B cell (primary cell): ENCODE measurements around the gene LONP1. TPM values are rescaled to one million over a fixed set of nuclear protein-coding genes. Genes with fewer than 3 reads are reported as not detected.

Experiments used
- ATAC-seq: fragments of 200-7000 bp; cut with Tn5 transposase; one replicate; pipeline ENCODE4 v1.10.0; 2021; ENCODE audit warnings: low read depth, mild to moderate bottlenecking, moderate number of reproducible peaks, moderate library complexity
- CTCF ChIA-PET: fragments of 350-600 bp; sonication (Branson Sonifier 250); formaldehyde crosslinking; loops from one replicate; lab custom pipeline; 2021; ENCODE audit warnings: antibody characterized with exemption, inconsistent platforms; lab: Charles Lee
- POLR2A ChIA-PET: fragments of 350-600 bp; sonication (Branson Sonifier 250); formaldehyde crosslinking; loops from one replicate; lab custom pipeline; 2021; ENCODE audit warnings: antibody characterized with exemption; lab: Charles Lee
- DNase-seq: peaks from one replicate; pipeline ENCODE4 v3.0.0; 2013
- H2AFZ ChIP-seq: 2 replicates; pipeline ENCODE4 v1.6.1; 2012; ENCODE audit warnings: mild to moderate bottlenecking, low read depth, low read length; ENCODE audit not compliant: insufficient read depth, poor library complexity, severe bottlenecking
- H3K27ac ChIP-seq, 2 donors: 1 replicate in 1 of 2; 2 replicates in 1 of 2; pipeline ENCODE4 v1.5.1; 2012 to 2013; ENCODE audit warnings: low read length in 2 of 2, mild to moderate bottlenecking in 2 of 2, moderate library complexity in 1 of 2
- H3K27me3 ChIP-seq, 4 experiments: fragments of 200-600 bp in 1 of 4; sonication (generic) in 1 of 4; replicated peaks in 1 of 4; 1 replicate in 2 of 4; 2 replicates in 2 of 4; pipeline versions ENCODE4 v1.6.1 to v1.7.0; 2013 to 2016; ENCODE audit warnings: low read length in 3 of 4, mild to moderate bottlenecking in 2 of 4, mixed read lengths in 1 of 4, moderate library complexity in 1 of 4; ENCODE audit not compliant: insufficient read depth in 4 of 4, control insufficient read depth in 3 of 4; ENCODE audit errors: control extremely low read depth in 1 of 4
- H3K36me3 ChIP-seq, 2 experiments: replicated peaks in 1 of 2; 1 replicate in 1 of 2; 2 replicates in 1 of 2; pipeline versions ENCODE4 v1.6.1 to v1.7.1; 2013; ENCODE audit warnings: low read length in 1 of 2; ENCODE audit not compliant: insufficient read depth in 2 of 2, control insufficient read depth in 1 of 2; ENCODE audit errors: control extremely low read depth in 1 of 2, extremely low read depth in 1 of 2
- H3K4me1 ChIP-seq, 2 donors: fragments of 200-600 bp in 1 of 2; sonication (generic) in 1 of 2; 1 replicate in 1 of 2; 2 replicates in 1 of 2; pipeline versions ENCODE4 v1.5.1 to v1.6.1; 2013 to 2017; ENCODE audit warnings: low read length in 2 of 2; ENCODE audit not compliant: control insufficient read depth in 2 of 2, insufficient read depth in 2 of 2
- H3K4me2 ChIP-seq: replicated peaks from 2 replicates; pipeline ENCODE3; 2012; ENCODE audit warnings: mild to moderate bottlenecking, low read depth, low read length; ENCODE audit not compliant: poor library complexity, severe bottlenecking
- H3K4me3 ChIP-seq, 5 experiments: fragments of 200-600 bp in 1 of 5; sonication (generic) in 1 of 5; 1 replicate in 3 of 5; 2 replicates in 2 of 5; pipeline versions ENCODE4 v1.5.1 to v1.7.0; 2011 to 2016; ENCODE audit warnings: low read length in 4 of 5, mild to moderate bottlenecking in 4 of 5, low read depth in 2 of 5, control low read depth in 1 of 5, moderate library complexity in 1 of 5; ENCODE audit not compliant: insufficient read depth in 1 of 5; ENCODE audit errors: control extremely low read depth in 1 of 5, extremely low read depth in 1 of 5
- H3K79me2 ChIP-seq: fragments of 200-600 bp; sonication (generic); one replicate; pipeline ENCODE4 v1.6.0; 2016; ENCODE audit warnings: low read length; ENCODE audit not compliant: control insufficient read depth, insufficient read depth
- H3K9ac ChIP-seq: fragments of 200-600 bp; sonication (generic); 2 replicates; pipeline ENCODE4 v1.6.1; 2017; ENCODE audit warnings: mild to moderate bottlenecking, low read length, moderate library complexity
- H3K9me3 ChIP-seq, 3 donors: one replicate each; pipeline versions ENCODE4 v1.6.1 to v1.7.1; 2013; ENCODE audit warnings: low read length in 2 of 3; ENCODE audit not compliant: control insufficient read depth in 2 of 3, insufficient read depth in 1 of 3; ENCODE audit errors: control extremely low read depth in 1 of 3
- H4K20me1 ChIP-seq: 2 replicates; pipeline ENCODE4 v1.6.0; 2012; ENCODE audit warnings: mild to moderate bottlenecking, low read length; ENCODE audit not compliant: insufficient read depth, control insufficient read depth, poor library complexity, severe bottlenecking
- H3K27ac Mint-ChIP-seq: one replicate; pipeline ENCODE4 v1.8.0; 2021; ENCODE audit warnings: mixed read lengths
- H3K27me3 Mint-ChIP-seq: one replicate; pipeline ENCODE4 v1.8.0; 2021; ENCODE audit warnings: mixed read lengths
- H3K4me1 Mint-ChIP-seq: one replicate; pipeline ENCODE4 v1.8.0; 2021; ENCODE audit warnings: mixed read lengths
- H3K4me3 Mint-ChIP-seq: one replicate; pipeline ENCODE4 v1.8.0; 2021; ENCODE audit warnings: mixed read lengths
- H3K9me3 Mint-ChIP-seq: one replicate; pipeline ENCODE4 v1.8.0; 2022; ENCODE audit warnings: mixed read lengths; ENCODE audit not compliant: insufficient read depth
- EZH2 ChIP-seq: IDR thresholded peaks from 2 replicates; pipeline ENCODE4 v1.6.1; 2012; ENCODE audit warnings: borderline replicate concordance, low read depth, mild to moderate bottlenecking, moderate library complexity, low read length; ENCODE audit not compliant: insufficient read depth, poor library complexity, severe bottlenecking
- WGBS: methylation state at CpG from one replicate; pipeline ENCODE4 v1.1.5; 2013; ENCODE audit warnings: missing lambda C conversion rate; ENCODE audit not compliant: insufficient coverage; 5-methylcytosine and 5-hydroxymethylcytosine counted together
- intact Hi-C: fragments of 100-400 bp; cut with micrococcal nuclease; formaldehyde crosslinking; loops from one replicate; pipeline ENCODE4 v1.10.0; 2022
- polyA plus RNA-seq: library from polyadenylated mRNA; depleted of rRNA; stranded (reverse); fragments of >200 nt; gene quantifications from 2 replicates; pipeline ENCODE4 v1.2.3, GENCODE V29; 2012
- total RNA-seq, 2 donors: library from RNA; stranded (reverse); fragments of 120-200 nt in 1 of 2; gene quantifications; 1 replicate in 1 of 2; 2 replicates in 1 of 2; pipeline versions ENCODE4 v1.2.3 to v1.2.4, GENCODE V29; 2013 to 2022
- TF ChIP-seq, protein P1 (sequence below): fragments of 200-600 bp; IDR thresholded peaks from one replicate; pipeline ENCODE4 v1.8.0; 2022; ENCODE audit warnings: antibody characterized with exemption, mild to moderate bottlenecking

The LONP1 gene
- total and polyA plus RNA-seq, 2 donors (not counting 1 experiment from before 2014, with no cell fraction given), result 60.1 to 67.2 TPM

DNA sequence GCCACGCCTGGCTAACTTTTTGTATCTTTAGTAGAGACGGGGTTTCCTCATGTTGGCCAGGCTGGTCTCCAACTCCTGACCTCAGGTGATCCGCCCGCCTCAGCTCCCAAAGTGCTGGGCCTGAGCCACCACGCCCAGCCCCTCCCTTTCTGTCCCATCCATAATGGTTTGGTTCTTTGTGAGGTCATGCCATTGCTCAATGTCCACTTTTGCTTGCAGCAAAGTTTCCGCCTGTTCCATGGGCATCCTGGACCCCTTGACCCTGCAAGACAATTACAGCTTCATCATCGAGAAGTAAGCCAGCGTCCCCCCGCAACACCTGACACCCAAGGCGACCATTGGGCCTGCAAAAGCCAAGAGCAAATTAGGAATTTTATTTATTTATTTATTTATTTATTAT, 48.0 kb upstream of the LONP1 start:
- no peaks in the 10 kb centered on the region for H3K27me3 Mint-ChIP-seq
- Histone ChIP-seq H4K20me1 (no peaks in the 10 kb centered on the region), H3K4me2 (no peak overlapping the region), H3K79me2 (no peaks in the 10 kb centered on the region), H3K4me3 (no peak overlapping the region), H3K4me1 (no peaks in the 10 kb centered on the region), H3K36me3 (no peaks in the 10 kb centered on the region), H3K27me3 (no peaks in the 10 kb centered on the region), H3K9me3 (peaks cover 0 to 4% (median 0%) of the 10 kb centered on the region in 3 donors), H2AFZ (no peak overlapping the region), H3K9ac (no peak overlapping the region), H3K27ac (no peak overlapping the region)
- H3K4me1 Mint-ChIP-seq, result peaks cover 2% of the 10 kb centered on the region
- ChIA-PET CTCF (no interaction called here), POLR2A (no interaction called here)
- ATAC-seq (no peak), DNase-seq (no peak)
- no peak for TF ChIP-seq EZH2
- intact Hi-C loops, result no loop called here
- WGBS, result 97% methylated on average over 6 of the region's 10 CpGs
- no peaks in the 10 kb centered on the region for H3K9me3 Mint-ChIP-seq
- H3K27ac Mint-ChIP-seq, result no peak overlapping the region
- H3K4me3 Mint-ChIP-seq, result no peak overlapping the region

DNA sequence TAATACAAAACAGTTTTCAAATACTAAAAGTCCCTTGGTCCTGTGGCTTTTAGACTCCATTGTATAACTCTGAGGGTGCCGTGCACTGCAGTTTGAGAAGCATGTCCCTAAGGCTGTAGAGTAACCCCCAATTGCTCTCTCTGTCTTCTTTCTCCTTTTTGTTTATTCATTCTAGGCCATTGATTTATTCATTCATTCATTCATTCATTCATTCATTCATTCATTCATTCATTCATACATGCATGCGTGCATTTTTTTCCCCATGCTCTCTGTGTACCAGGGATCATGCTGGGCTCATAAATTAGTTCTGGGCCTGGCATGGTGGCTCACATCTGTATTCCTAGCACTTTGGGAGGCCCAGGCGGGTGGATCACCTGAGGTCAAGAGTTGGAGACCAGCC, 45.3 kb upstream of the LONP1 start:
- no peak overlapping the region for H2AFZ ChIP-seq
- ChIA-PET POLR2A (no interaction called here), CTCF (no interaction called here)
- H3K9ac ChIP-seq, result no peak overlapping the region
- TF ChIP-seq, protein P1, sequence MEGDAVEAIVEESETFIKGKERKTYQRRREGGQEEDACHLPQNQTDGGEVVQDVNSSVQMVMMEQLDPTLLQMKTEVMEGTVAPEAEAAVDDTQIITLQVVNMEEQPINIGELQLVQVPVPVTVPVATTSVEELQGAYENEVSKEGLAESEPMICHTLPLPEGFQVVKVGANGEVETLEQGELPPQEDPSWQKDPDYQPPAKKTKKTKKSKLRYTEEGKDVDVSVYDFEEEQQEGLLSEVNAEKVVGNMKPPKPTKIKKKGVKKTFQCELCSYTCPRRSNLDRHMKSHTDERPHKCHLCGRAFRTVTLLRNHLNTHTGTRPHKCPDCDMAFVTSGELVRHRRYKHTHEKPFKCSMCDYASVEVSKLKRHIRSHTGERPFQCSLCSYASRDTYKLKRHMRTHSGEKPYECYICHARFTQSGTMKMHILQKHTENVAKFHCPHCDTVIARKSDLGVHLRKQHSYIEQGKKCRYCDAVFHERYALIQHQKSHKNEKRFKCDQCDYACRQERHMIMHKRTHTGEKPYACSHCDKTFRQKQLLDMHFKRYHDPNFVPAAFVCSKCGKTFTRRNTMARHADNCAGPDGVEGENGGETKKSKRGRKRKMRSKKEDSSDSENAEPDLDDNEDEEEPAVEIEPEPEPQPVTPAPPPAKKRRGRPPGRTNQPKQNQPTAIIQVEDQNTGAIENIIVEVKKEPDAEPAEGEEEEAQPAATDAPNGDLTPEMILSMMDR, result no peak
- TF ChIP-seq EZH2, result no peak
- Mint-ChIP-seq H3K27ac (no peak overlapping the region), H3K9me3 (no peaks in the 10 kb centered on the region), H3K4me1 (peaks cover 2% of the 10 kb centered on the region), H3K27me3 (peaks cover 3% of the 10 kb centered on the region), H3K4me3 (no peak overlapping the region)
- H3K4me3 ChIP-seq, result no peak overlapping the region
- no peak overlapping the region for H3K4me2 ChIP-seq
- intact Hi-C loops, result no loop called here
- no peaks in the 10 kb centered on the region for H4K20me1 ChIP-seq
- no peak overlapping the region for H3K27ac ChIP-seq
- no peaks in the 10 kb centered on the region for H3K27me3 ChIP-seq
- no peaks in the 10 kb centered on the region for H3K9me3 ChIP-seq
- WGBS, result 100% methylated on average over 2 of the region's 3 CpGs
- no peak for ATAC-seq
- no peak for DNase-seq
- H3K79me2 ChIP-seq, result no peaks in the 10 kb centered on the region
- no peaks in the 10 kb centered on the region for H3K4me1 ChIP-seq
- no peaks in the 10 kb centered on the region for H3K36me3 ChIP-seq
